HepG2 (cell line): ENCODE results near the gene GFRA1.

Experiments used
- ATAD3A ChIP-seq: sonication (generic); formaldehyde crosslinking; IDR thresholded peaks from 2 replicates; pipeline ENCODE4 v1.4.0; 2020; ENCODE audit warnings: missing genetic modification reagents
- E2F5 ChIP-seq: sonication (generic); formaldehyde crosslinking; conservative IDR thresholded peaks from 2 replicates; pipeline ENCODE4 v1.4.0; 2020; ENCODE audit warnings: missing genetic modification reagents
- HDAC6 ChIP-seq: fragments of 200-600 bp; sonication (generic); IDR thresholded peaks from 2 replicates; pipeline ENCODE4 v1.7.0; 2017; ENCODE audit warnings: mild to moderate bottlenecking, antibody characterized with exemption, low read length, low read depth
- HOXA5 ChIP-seq: sonication (generic); formaldehyde crosslinking; IDR thresholded peaks from 2 replicates; pipeline ENCODE4 v1.4.0; 2020; ENCODE audit warnings: missing genetic modification reagents
- MXI1 ChIP-seq: IDR thresholded peaks from 3 replicates; pipeline ENCODE4 v1.6.1; 2012; ENCODE audit warnings: low read depth, low read length, inconsistent platforms, borderline replicate concordance
- TCF7L2 ChIP-seq: IDR thresholded peaks from 2 replicates; pipeline ENCODE4 v1.6.1; 2011; ENCODE audit warnings: mild to moderate bottlenecking, low read depth, low read length, moderate library complexity
- ZNF329 ChIP-seq: sonication (generic); formaldehyde crosslinking; IDR thresholded peaks from 2 replicates; pipeline ENCODE4 v1.9.0; 2021; ENCODE audit warnings: low read depth, mild to moderate bottlenecking, missing genetic modification reagents

DNA sequence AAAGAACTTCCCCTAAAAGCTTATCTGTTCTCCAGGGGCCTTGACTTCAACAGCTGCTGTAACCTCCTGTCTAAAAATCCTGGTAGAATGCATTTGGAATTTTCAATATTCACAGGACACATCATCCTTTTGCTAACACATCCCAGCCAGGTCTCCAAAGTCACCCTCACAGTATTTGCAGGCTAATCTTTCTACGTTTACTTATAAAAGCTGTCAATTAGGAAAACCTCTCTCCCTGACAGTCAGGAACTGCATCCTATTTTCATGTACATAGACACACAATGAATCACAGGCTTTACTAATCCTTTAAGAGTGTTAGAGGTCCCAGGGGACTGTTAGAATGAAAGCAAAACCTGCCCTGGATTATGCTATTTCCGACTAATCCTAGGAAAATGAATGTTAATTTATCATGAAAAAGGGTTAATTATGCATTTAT is 102.2 kb downstream of the GFRA1 start:
- TF ChIP-seq ZNF329 (CRISPR knock-in tag) (no peak), E2F5 (CRISPR knock-in tag) (no peak), HOXA5 (CRISPR knock-in tag) (no peak), ATAD3A (no peak), TCF7L2 (no peak), HDAC6 (no peak), MXI1 (no peak)
